Activated naive CD8-positive, alpha-beta T cell treated with anti-CD3 and anti-CD28 coated beads, Interleukin-2, amount 50 U/mL, for 24 hours (primary cell): ENCODE results near the gene TUBGCP2.
"Not testable (repeated sequence)": the region's sequence is repeated elsewhere in the genome, so short reads cannot be mapped to it uniquely, and the experiment has no call there.

Source experiments
- ATAC-seq: fragments of 150-1000 bp; cut with Tn5 transposase; one replicate; pipeline ENCODE4 v1.10.0; 2021
- DNase-seq: peaks from one replicate; pipeline ENCODE4 v3.0.0; 2021
- H3K27ac Mint-ChIP-seq: one replicate; pipeline ENCODE4 v1.8.0; 2021; ENCODE audit warnings: mild to moderate bottlenecking, mixed read lengths
- H3K27me3 Mint-ChIP-seq: one replicate; pipeline ENCODE4 v1.8.0; 2021; ENCODE audit warnings: mixed read lengths
- H3K36me3 Mint-ChIP-seq: one replicate; pipeline ENCODE4 v1.8.0; 2021; ENCODE audit warnings: low read depth, mixed read lengths
- H3K4me1 Mint-ChIP-seq: one replicate; pipeline ENCODE4 v1.8.0; 2021; ENCODE audit warnings: mixed read lengths
- H3K4me3 Mint-ChIP-seq: one replicate; pipeline ENCODE4 v1.8.0; 2021; ENCODE audit warnings: mild to moderate bottlenecking, moderate library complexity, mixed read lengths
- H3K9me3 Mint-ChIP-seq: one replicate; pipeline ENCODE4 v1.8.0; 2021; ENCODE audit warnings: mixed read lengths

The TUBGCP2 gene

GRCh38 chr10:133241501-133242205, 67.0 kb downstream of the TUBGCP2 start:
- H3K27me3 Mint-ChIP-seq, result peaks cover 41% of the 10 kb centered on the region
- no peak for DNase-seq
- H3K4me3 Mint-ChIP-seq, result peak overlapping the region; percentile 68
- no peaks in the 10 kb centered on the region for H3K9me3 Mint-ChIP-seq
- H3K4me1 Mint-ChIP-seq, result peaks cover 18% of the 10 kb centered on the region
- ATAC-seq, result no peak
- H3K36me3 Mint-ChIP-seq, result no peaks in the 10 kb centered on the region
- H3K27ac Mint-ChIP-seq, result no peak overlapping the region

- H3K4me1 Mint-ChIP-seq, result peaks cover 21% of the 10 kb centered on the region
- H3K4me3 Mint-ChIP-seq, result no peak overlapping the region
- H3K9me3 Mint-ChIP-seq, result no peaks in the 10 kb centered on the region
- no peaks in the 10 kb centered on the region for H3K36me3 Mint-ChIP-seq
- no peak for ATAC-seq
- DNase-seq, result no peak
- H3K27me3 Mint-ChIP-seq, result peaks cover 42% of the 10 kb centered on the region
- H3K27ac Mint-ChIP-seq, result no peak overlapping the region
Measured at GRCh38 chr10:133239990-133240389, 68.7 kb downstream of the TUBGCP2 start.

- Mint-ChIP-seq H3K9me3 (no peaks in the 10 kb centered on the region), H3K4me3 (no peak overlapping the region), H3K4me1 (peaks cover 21% of the 10 kb centered on the region), H3K27ac (no peak overlapping the region), H3K36me3 (no peaks in the 10 kb centered on the region), H3K27me3 (peaks cover 55% of the 10 kb centered on the region)
- ATAC-seq (no peak), DNase-seq (no peak)
Measured at GRCh38 chr10:133238466-133238804, 70.2 kb downstream of the TUBGCP2 start.

- H3K27me3 Mint-ChIP-seq, result peaks cover 55% of the 10 kb centered on the region
- peaks cover 21% of the 10 kb centered on the region for H3K4me1 Mint-ChIP-seq
- no peak within 1 kb of the TSS for H3K27ac Mint-ChIP-seq
- H3K4me3 Mint-ChIP-seq, result no peak within 1 kb of the TSS
- DNase-seq (no peak), ATAC-seq (no peak)
- H3K36me3 Mint-ChIP-seq, result no peaks in the 10 kb centered on the region
- H3K9me3 Mint-ChIP-seq, result no peaks in the 10 kb centered on the region
Measured at GRCh38 chr10:133237588-133238465, 70.8 kb downstream of the TUBGCP2 start, which contains the start of gene VENTX. Gene VENTX (plus strand): TSS chr10:133237855. CDS start chr10:133237915, 60 bp downstream.

- H3K4me3 Mint-ChIP-seq, result no peak overlapping the region
- ATAC-seq (no peak), DNase-seq (no peak)
- H3K27me3 Mint-ChIP-seq, result peaks cover 57% of the 10 kb centered on the region
- no peaks in the 10 kb centered on the region for H3K36me3 Mint-ChIP-seq
- H3K27ac Mint-ChIP-seq, result no peak overlapping the region
- peaks cover 19% of the 10 kb centered on the region for H3K4me1 Mint-ChIP-seq
- no peaks in the 10 kb centered on the region for H3K9me3 Mint-ChIP-seq
Measured at GRCh38 chr10:133237241-133237587, 71.5 kb downstream of the TUBGCP2 start.

- no peaks in the 10 kb centered on the region for H3K9me3 Mint-ChIP-seq
- DNase-seq (no peak), ATAC-seq (no peak)
- H3K27me3 Mint-ChIP-seq, result peaks cover 59% of the 10 kb centered on the region
- H3K27ac Mint-ChIP-seq, result no peak overlapping the region
- H3K36me3 Mint-ChIP-seq, result no peaks in the 10 kb centered on the region
- H3K4me1 Mint-ChIP-seq, result peaks cover 15% of the 10 kb centered on the region
- H3K4me3 Mint-ChIP-seq, result no peak overlapping the region
Measured at GRCh38 chr10:133236401-133237240, 72.1 kb downstream of the TUBGCP2 start.

GRCh38 chr10:133235932-133236331, 72.7 kb downstream of the TUBGCP2 start:
- Mint-ChIP-seq H3K27me3 (peaks cover 56% of the 10 kb centered on the region), H3K4me3 (peak overlapping the region; percentile 24), H3K36me3 (no peaks in the 10 kb centered on the region), H3K27ac (no peak overlapping the region), H3K9me3 (no peaks in the 10 kb centered on the region), H3K4me1 (peaks cover 11% of the 10 kb centered on the region)
- DNase-seq (no peak), ATAC-seq (no peak)

- no peak for DNase-seq
- H3K27ac Mint-ChIP-seq, result no peak overlapping the region
- H3K4me3 Mint-ChIP-seq, result no peak overlapping the region
- H3K4me1 Mint-ChIP-seq, result peaks cover 7% of the 10 kb centered on the region
- H3K9me3 Mint-ChIP-seq, result no peaks in the 10 kb centered on the region
- ATAC-seq, result no peak
- no peaks in the 10 kb centered on the region for H3K36me3 Mint-ChIP-seq
- peaks cover 52% of the 10 kb centered on the region for H3K27me3 Mint-ChIP-seq
Measured at GRCh38 chr10:133235265-133235855, 73.3 kb downstream of the TUBGCP2 start.

GRCh38 chr10:133234796-133235195, 73.9 kb downstream of the TUBGCP2 start:
- not testable (repeated sequence) for ATAC-seq, H3K9me3 Mint-ChIP-seq, H3K36me3 Mint-ChIP-seq, H3K27ac Mint-ChIP-seq, H3K4me3 Mint-ChIP-seq, DNase-seq, H3K4me1 Mint-ChIP-seq
- H3K27me3 Mint-ChIP-seq, result peaks cover 50% of the 10 kb centered on the region

GRCh38 chr10:133231946-133232574, 76.6 kb downstream of the TUBGCP2 start:
- ATAC-seq, result no peak
- DNase-seq, result no peak
- no peaks in the 10 kb centered on the region for H3K9me3 Mint-ChIP-seq
- no peak overlapping the region for H3K4me3 Mint-ChIP-seq
- no peaks in the 10 kb centered on the region for H3K36me3 Mint-ChIP-seq
- peaks cover 58% of the 10 kb centered on the region for H3K27me3 Mint-ChIP-seq
- no peak overlapping the region for H3K27ac Mint-ChIP-seq
- peaks cover 15% of the 10 kb centered on the region for H3K4me1 Mint-ChIP-seq

- no peak for DNase-seq
- Mint-ChIP-seq H3K27ac (no peak overlapping the region), H3K27me3 (peaks cover 64% of the 10 kb centered on the region), H3K9me3 (no peaks in the 10 kb centered on the region), H3K4me1 (peaks cover 20% of the 10 kb centered on the region), H3K4me3 (no peak overlapping the region), H3K36me3 (no peaks in the 10 kb centered on the region)
- ATAC-seq, result no peak
Measured at GRCh38 chr10:133231244-133231945, 77.3 kb downstream of the TUBGCP2 start.

GRCh38 chr10:133230387-133231195, 78.1 kb downstream of the TUBGCP2 start:
- Mint-ChIP-seq H3K4me1 (peaks cover 25% of the 10 kb centered on the region), H3K4me3 (no peak overlapping the region), H3K27ac (no peak overlapping the region), H3K9me3 (no peaks in the 10 kb centered on the region), H3K36me3 (no peaks in the 10 kb centered on the region), H3K27me3 (peaks cover 61% of the 10 kb centered on the region)
- DNase-seq (no peak), ATAC-seq (no peak)

GRCh38 chr10:133230044-133230361, 78.7 kb downstream of the TUBGCP2 start, which contains the start of gene UTF1:
Gene UTF1 (plus strand): TSS chr10:133230217. CDS start chr10:133230289, 72 bp downstream.
- no peak for ATAC-seq
- H3K4me3 Mint-ChIP-seq, result no peak within 1 kb of the TSS
- peaks cover 27% of the 10 kb centered on the region for H3K4me1 Mint-ChIP-seq
- no peak within 1 kb of the TSS for H3K27ac Mint-ChIP-seq
- H3K36me3 Mint-ChIP-seq, result no peaks in the 10 kb centered on the region
- no peak for DNase-seq
- H3K9me3 Mint-ChIP-seq, result no peaks in the 10 kb centered on the region
- H3K27me3 Mint-ChIP-seq, result peaks cover 61% of the 10 kb centered on the region
